GM21528 (cell line): ENCODE data around the gene COLEC11.
"Not testable (repeated sequence)": the region's sequence is repeated elsewhere in the genome, so short reads cannot be mapped to it uniquely, and the experiment has no call there.

ENCODE experiments used
- ATAC-seq: cut with Tn5 transposase; IDR thresholded peaks from one replicate; pipeline ENCODE4 v1.9.1; 2021; ENCODE audit warnings: mild to moderate bottlenecking, moderate library complexity; ENCODE audit not compliant: unreplicated experiment, low FRiP score

COLEC11 gene

GRCh38 chr2:3649581-3649980 lies 54.7 kb downstream of the COLEC11 start:
- no peak for ATAC-seq

GRCh38 chr2:3650140-3650920 lies 55.4 kb downstream of the COLEC11 start:
- no peak for ATAC-seq

GRCh38 chr2:3651691-3652648 lies 57.1 kb downstream of the COLEC11 start:
- peak; percentile 84 for ATAC-seq

GRCh38 chr2:3652896-3653625 lies 58.1 kb downstream of the COLEC11 start:
- ATAC-seq: no peak

GRCh38 chr2:3654011-3654410 lies 59.1 kb downstream of the COLEC11 start:
- ATAC-seq: no peak

GRCh38 chr2:3654531-3655225 lies 59.8 kb downstream of the COLEC11 start:
- ATAC-seq: no peak

- ATAC-seq: no peak
Measured at GRCh38 chr2:3655871-3656761, 61.2 kb downstream of the COLEC11 start.

GRCh38 chr2:3656762-3657721 lies 62.1 kb downstream of the COLEC11 start:
- no peak for ATAC-seq

GRCh38 chr2:3657881-3658280 lies 63.0 kb downstream of the COLEC11 start, which contains the start of gene ALLC:
ALLC (plus strand) TSS chr2:3658200; CDS start chr2:3671158, 12,958 bp downstream.
- ATAC-seq: no peak

- ATAC-seq: no peak
Measured at GRCh38 chr2:3659447-3660432, 64.8 kb downstream of the COLEC11 start.

GRCh38 chr2:3660640-3661039 lies 65.7 kb downstream of the COLEC11 start:
- not testable (repeated sequence) for ATAC-seq

- ATAC-seq: no peak
Measured at GRCh38 chr2:3661149-3661660, 66.3 kb downstream of the COLEC11 start.

GRCh38 chr2:3662239-3662638 lies 67.3 kb downstream of the COLEC11 start:
- no peak for ATAC-seq

GRCh38 chr2:3664118-3664517 lies 69.2 kb downstream of the COLEC11 start:
- no peak for ATAC-seq

- ATAC-seq: no peak
Measured at GRCh38 chr2:3664925-3665324, 70.0 kb downstream of the COLEC11 start.

GRCh38 chr2:3665886-3666612 lies 71.1 kb downstream of the COLEC11 start:
- no peak for ATAC-seq
